GM12878 (cell line): ENCODE data around the gene MICB. TPM values are rescaled to one million over a fixed set of nuclear protein-coding genes. Genes with fewer than 3 reads are reported as not detected.

Source experiments
- ATAC-seq: fragments of 200-7000 bp; cut with Tn5 transposase; 3 replicates; pipeline ENCODE4 v1.9.1; 2020; ENCODE audit warnings: mild to moderate bottlenecking, moderate library complexity
- BruUV-seq: library from RNA; stranded (reverse); fragments of 400-500 nt; replicated peaks from 2 replicates; lab custom pipeline; 2021; lab: Mats Ljungman, UMichigan
- CTCF ChIA-PET: fragments of 300-600 bp; sonication (Branson Sonifier 250); formaldehyde crosslinking; extraction: SDS; loops from one replicate; lab custom pipeline; 2021; ENCODE audit warnings: inconsistent platforms; lab: Yijun Ruan, JAX
- POLR2A ChIA-PET: fragments of 350-600 bp; formaldehyde crosslinking; extraction: SDS; loops from one replicate; lab custom pipeline; 2021; ENCODE audit warnings: inconsistent platforms; lab: Charles Lee
- RAD21 ChIA-PET: fragments of 300-600 bp; sonication (Branson Sonifier 250); formaldehyde crosslinking; loops from one replicate; lab custom pipeline; 2023; ENCODE audit warnings: antibody characterized with exemption; ENCODE audit not compliant: unreplicated experiment; lab: Charles Lee
- SMC1A ChIA-PET: fragments of 300-600 bp; sonication (Branson Sonifier 250); formaldehyde crosslinking; loops from one replicate; lab custom pipeline; 2023; ENCODE audit not compliant: unreplicated experiment, uncharacterized antibody; lab: Charles Lee
- DNase-seq: peaks from one replicate; pipeline ENCODE4 v3.0.0-alpha.2; 2011; ENCODE audit warnings: low read depth, low spot score
- FAIRE-seq: peaks from 3 replicates; lab custom pipeline; 2011; peaks lifted over from hg19 to GRCh38; lab: Jason Lieb, UNC
- H2AFZ ChIP-seq: 2 replicates; pipeline ENCODE4 v1.6.0; 2011; ENCODE audit warnings: low read depth, low read length, control low read depth; ENCODE audit not compliant: control insufficient read depth
- H3K27ac ChIP-seq: 2 replicates; pipeline ENCODE4 v1.5.1; 2011; ENCODE audit warnings: control low read depth; ENCODE audit not compliant: control insufficient read depth, insufficient read depth
- H3K27me3 ChIP-seq, 2 experiments: replicated peaks in 1 of 2; 2 replicates each; pipeline versions ENCODE4 v1.6.0 to v1.6.1; 2011; ENCODE audit warnings: low read length in 1 of 2; ENCODE audit not compliant: control insufficient read depth in 2 of 2, insufficient read depth in 2 of 2
- H3K36me3 ChIP-seq, 2 experiments: 2 replicates each; pipeline ENCODE4 v1.5.1; 2011; ENCODE audit warnings: low read length in 1 of 2; ENCODE audit not compliant: control insufficient read depth in 2 of 2, insufficient read depth in 2 of 2
- H3K4me1 ChIP-seq: 2 replicates; pipeline ENCODE4 v1.6.1; 2011; ENCODE audit warnings: mild to moderate bottlenecking, low read length, moderate library complexity, mixed read lengths; ENCODE audit not compliant: control insufficient read depth, insufficient read depth
- H3K4me2 ChIP-seq: 2 replicates; pipeline ENCODE4 v1.6.0; 2011; ENCODE audit warnings: control low read depth; ENCODE audit not compliant: control insufficient read depth, insufficient read depth
- H3K4me3 ChIP-seq: fragments of 200-600 bp; sonication (generic); 2 replicates; pipeline ENCODE4 v1.5.1; 2016
- H3K79me2 ChIP-seq: 2 replicates; pipeline ENCODE4 v1.6.0; 2011; ENCODE audit warnings: low read length; ENCODE audit not compliant: control insufficient read depth, insufficient read depth
- H3K9ac ChIP-seq: 2 replicates; pipeline ENCODE4 v1.8.0; 2011; ENCODE audit warnings: low read length, control low read depth, mixed read lengths; ENCODE audit not compliant: control insufficient read depth, insufficient read depth
- H3K9me3 ChIP-seq: replicated peaks from 3 replicates; pipeline ENCODE4 v1.5.1; 2011; ENCODE audit warnings: mild to moderate bottlenecking, low read length; ENCODE audit not compliant: control insufficient read depth, insufficient read depth
- H4K20me1 ChIP-seq: 2 replicates; pipeline ENCODE4 v1.6.0; 2011; ENCODE audit not compliant: control insufficient read depth, insufficient read depth
- BACH1 ChIP-seq: fragments of 450-650 bp; IDR thresholded peaks from 2 replicates; pipeline ENCODE4 v1.6.1; 2017; ENCODE audit warnings: mild to moderate bottlenecking, borderline replicate concordance
- CHD2 ChIP-seq: IDR thresholded peaks from 2 replicates; pipeline ENCODE4 v1.6.1; 2011; ENCODE audit warnings: low read depth, low read length, improper control_type of control experiment, borderline replicate concordance
- EGR1 ChIP-seq, 2 experiments: IDR thresholded peaks; 1 replicate in 1 of 2; 2 replicates in 1 of 2; pipeline ENCODE4 v1.6.1; 2011 to 2012; ENCODE audit warnings: low read depth in 2 of 2, low read length in 2 of 2, borderline replicate concordance in 1 of 2, mild to moderate bottlenecking in 1 of 2, moderate library complexity in 1 of 2
- IKZF2 ChIP-seq, 2 experiments: fragments of 450-650 bp; IDR thresholded peaks; 2 replicates each; pipeline ENCODE4 v1.6.1; 2017; ENCODE audit warnings: mild to moderate bottlenecking in 2 of 2, moderate library complexity in 2 of 2
- POLR2A ChIP-seq: IDR thresholded peaks from 2 replicates; pipeline ENCODE4 v1.6.1; 2011; ENCODE audit warnings: low read depth, mild to moderate bottlenecking, low read length
- POLR2AphosphoS5 ChIP-seq: IDR thresholded peaks from 2 replicates; pipeline ENCODE4 v1.6.1; 2011; ENCODE audit warnings: mild to moderate bottlenecking, low read length, inconsistent platforms
- RAD51 ChIP-seq: fragments of 450-650 bp; IDR thresholded peaks from 2 replicates; pipeline ENCODE4 v1.6.1; 2016; ENCODE audit warnings: moderate library complexity, mild to moderate bottlenecking, inconsistent platforms
- RB1 ChIP-seq: fragments of 450-650 bp; formaldehyde crosslinking; IDR thresholded peaks from 2 replicates; pipeline ENCODE4 v1.6.1; 2017; ENCODE audit warnings: mild to moderate bottlenecking, borderline replicate concordance
- SKIL ChIP-seq: fragments of 450-650 bp; IDR thresholded peaks from 2 replicates; pipeline ENCODE4 v1.6.1; 2017; ENCODE audit warnings: mild to moderate bottlenecking, low read depth, inconsistent platforms; ENCODE audit not compliant: poor library complexity, severe bottlenecking
- STAT3 ChIP-seq: IDR thresholded peaks from 2 replicates; pipeline ENCODE4 v1.6.1; 2011; ENCODE audit warnings: low read depth, low read length, improper control_type of control experiment
- SUPT20H ChIP-seq: IDR thresholded peaks from 2 replicates; pipeline ENCODE4 v1.6.1; 2011; ENCODE audit warnings: low read depth, mild to moderate bottlenecking, low read length, moderate library complexity, borderline replicate concordance; ENCODE audit not compliant: control insufficient read depth
- TCF3 ChIP-seq: IDR thresholded peaks from 2 replicates; pipeline ENCODE4 v1.6.1; 2012; ENCODE audit warnings: low read depth, mild to moderate bottlenecking, low read length, borderline replicate concordance; ENCODE audit not compliant: insufficient read depth
- ZNF207 ChIP-seq: fragments of 450-650 bp; IDR thresholded peaks from 2 replicates; pipeline ENCODE4 v1.6.1; 2014; ENCODE audit warnings: antibody characterized with exemption, mild to moderate bottlenecking, borderline replicate concordance
- ZZZ3 ChIP-seq: IDR thresholded peaks from 2 replicates; pipeline ENCODE4 v1.6.1; 2011; ENCODE audit warnings: low read depth; ENCODE audit not compliant: control insufficient read depth, insufficient read length
- whole genome bisulfite sequencing: methylation state at CpG from one replicate; pipeline ENCODE4 v1.1.6; 2016; ENCODE audit warnings: low lambda C conversion rate; ENCODE audit not compliant: insufficient replicate concordance, insufficient coverage; ENCODE audit errors: missing lambda C conversion rate; 5-methylcytosine and 5-hydroxymethylcytosine counted together
- in situ Hi-C: fragments of 300-500 bp; cut with MboI; formaldehyde crosslinking; loops from 9 replicates; pipeline ENCODE4 v1.14.3; 2018; ENCODE audit warnings: mixed read lengths
- intact Hi-C: fragments of 100-400 bp; cut with micrococcal nuclease; formaldehyde crosslinking; loops from one replicate; pipeline ENCODE4 v1.14.2; 2022; ENCODE audit not compliant: unreplicated experiment
- polyA plus RNA-seq, 11 experiments: library from polyadenylated mRNA; depleted of rRNA in 4 of 11; unstranded in 6 of 11; stranded (reverse) in 5 of 11; fragments of >200 nt; fragmentation: Nextera tagmentation in 4 of 11; fragmentation: Illumina TruSeq in 1 of 11; extraction: Ambion mirVana in 4 of 11; extraction: Trizol in 1 of 11; gene quantifications; 1 replicate in 1 of 11; 2 replicates in 10 of 11; pipeline versions ENCODE4 v1.2.1 to v1.2.3, GENCODE V29; 2011 to 2016; ENCODE audit warnings: inconsistent platforms in 2 of 11, missing spikeins in 2 of 11, low read depth in 1 of 11
- total RNA-seq, 4 experiments: library from RNA; depleted of rRNA in 3 of 4; stranded (reverse); fragments of >200 nt in 3 of 4; fragmentation: Illumina TruSeq in 1 of 4; extraction: Trizol in 1 of 4; gene quantifications; 2 replicates each; pipeline versions ENCODE4 v1.2.1 to v1.2.3, GENCODE V29; 2013 to 2021
- TF ChIP-seq, protein P1 (sequence below): fragments of 450-650 bp; formaldehyde crosslinking; IDR thresholded peaks from 2 replicates; pipeline ENCODE4 v1.4.0; 2022; ENCODE audit warnings: mild to moderate bottlenecking, moderate library complexity
- TF ChIP-seq, protein P2 (sequence below): IDR thresholded peaks from 2 replicates; pipeline ENCODE4 v1.6.1; 2012; ENCODE audit warnings: low read depth, low read length, improper control_type of control experiment

MICB gene
- total and polyA plus RNA-seq, 10 of the 15 experiments (the other 5 are each of a cell fraction or from before 2014, with no cell fraction given): 9.0 to 37.1 (median 17.8) TPM

GRCh38 chr6:31465185-31465536 lies 32.8 kb upstream of the MICB start (continued):
- TF ChIP-seq, protein P1, sequence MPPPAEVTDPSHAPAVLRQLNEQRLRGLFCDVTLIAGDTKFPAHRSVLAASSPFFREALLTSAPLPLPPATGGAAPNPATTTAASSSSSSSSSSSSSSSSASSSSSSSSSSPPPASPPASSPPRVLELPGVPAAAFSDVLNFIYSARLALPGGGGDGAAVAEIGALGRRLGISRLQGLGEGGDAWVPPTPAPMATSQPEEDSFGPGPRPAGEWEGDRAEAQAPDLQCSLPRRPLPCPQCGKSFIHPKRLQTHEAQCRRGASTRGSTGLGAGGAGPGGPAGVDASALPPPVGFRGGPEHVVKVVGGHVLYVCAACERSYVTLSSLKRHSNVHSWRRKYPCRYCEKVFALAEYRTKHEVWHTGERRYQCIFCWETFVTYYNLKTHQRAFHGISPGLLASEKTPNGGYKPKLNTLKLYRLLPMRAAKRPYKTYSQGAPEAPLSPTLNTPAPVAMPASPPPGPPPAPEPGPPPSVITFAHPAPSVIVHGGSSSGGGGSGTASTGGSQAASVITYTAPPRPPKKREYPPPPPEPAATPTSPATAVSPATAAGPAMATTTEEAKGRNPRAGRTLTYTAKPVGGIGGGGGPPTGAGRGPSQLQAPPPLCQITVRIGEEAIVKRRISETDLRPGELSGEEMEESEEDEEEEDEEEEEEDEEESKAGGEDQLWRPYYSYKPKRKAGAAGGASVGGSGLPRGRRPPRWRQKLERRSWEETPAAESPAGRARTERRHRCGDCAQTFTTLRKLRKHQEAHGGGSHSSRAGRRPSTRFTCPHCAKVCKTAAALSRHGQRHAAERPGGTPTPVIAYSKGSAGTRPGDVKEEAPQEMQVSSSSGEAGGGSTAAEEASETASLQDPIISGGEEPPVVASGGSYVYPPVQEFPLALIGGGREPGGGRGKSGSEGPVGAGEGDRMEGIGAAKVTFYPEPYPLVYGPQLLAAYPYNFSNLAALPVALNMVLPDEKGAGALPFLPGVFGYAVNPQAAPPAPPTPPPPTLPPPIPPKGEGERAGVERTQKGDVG (CRISPR knock-in tag): no peak
- TF ChIP-seq RB1: no peak
- TF ChIP-seq RAD51: no peak
- TF ChIP-seq STAT3: no peak
- TF ChIP-seq TCF3: no peak
- no peak for TF ChIP-seq BACH1
- TF ChIP-seq, protein P2, sequence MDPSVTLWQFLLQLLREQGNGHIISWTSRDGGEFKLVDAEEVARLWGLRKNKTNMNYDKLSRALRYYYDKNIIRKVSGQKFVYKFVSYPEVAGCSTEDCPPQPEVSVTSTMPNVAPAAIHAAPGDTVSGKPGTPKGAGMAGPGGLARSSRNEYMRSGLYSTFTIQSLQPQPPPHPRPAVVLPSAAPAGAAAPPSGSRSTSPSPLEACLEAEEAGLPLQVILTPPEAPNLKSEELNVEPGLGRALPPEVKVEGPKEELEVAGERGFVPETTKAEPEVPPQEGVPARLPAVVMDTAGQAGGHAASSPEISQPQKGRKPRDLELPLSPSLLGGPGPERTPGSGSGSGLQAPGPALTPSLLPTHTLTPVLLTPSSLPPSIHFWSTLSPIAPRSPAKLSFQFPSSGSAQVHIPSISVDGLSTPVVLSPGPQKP: no peak
- TF ChIP-seq, all 136 proteins: peak for 2

DNA sequence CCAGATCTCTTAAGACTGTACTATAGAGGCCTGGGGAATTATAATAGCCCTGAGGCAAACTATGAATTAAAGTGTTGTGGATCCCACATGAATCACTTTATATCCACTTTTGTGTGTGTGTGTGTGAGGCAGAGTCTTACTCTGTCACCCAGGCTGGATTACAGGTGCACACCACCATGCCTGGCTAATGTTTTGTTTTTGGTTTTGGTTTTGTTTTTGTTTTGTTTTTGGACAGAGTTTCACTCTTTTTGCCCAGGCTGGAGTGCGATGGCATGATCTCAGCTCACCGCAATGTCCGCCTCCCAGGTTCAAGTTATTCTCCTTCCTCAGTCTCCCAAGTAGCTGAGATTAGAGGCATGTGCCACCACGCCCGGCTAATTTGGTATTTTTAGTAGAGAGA lies 32.2 kb upstream of the MICB start:
- ATAC-seq: peak; percentile 4; the same call in 1 of the 3 replicates
- no peaks in the 10 kb centered on the region for H3K9me3 ChIP-seq
- H2AFZ ChIP-seq: no peak overlapping the region
- RAD21 ChIA-PET: no interaction called here
- no peak overlapping the region for H3K4me3 ChIP-seq
- no peak overlapping the region for H3K9ac ChIP-seq
- H3K4me1 ChIP-seq: peaks cover 11% of the 10 kb centered on the region
- in situ Hi-C loops (no loop called here), intact Hi-C loops (no loop called here)
- peaks cover 44% of the 10 kb centered on the region for H3K79me2 ChIP-seq
- POLR2A ChIA-PET: interaction anchor here (0.6 kb wide), 1 partner anchor 65 kb away, joined by 3 read pairs; no protein-coding TSS in a partner anchor
- WGBS: 61% methylated on average over 5 of the region's 5 CpGs
- no peaks in the 10 kb centered on the region for H3K27me3 ChIP-seq
- H4K20me1 ChIP-seq: peaks cover 6% of the 10 kb centered on the region
- DNase-seq: no peak
- no TSS peak for BruUV-seq
- H3K27ac ChIP-seq: no peak overlapping the region
- FAIRE-seq: no peak
- SMC1A ChIA-PET: no interaction called here
- peaks cover 0 to 5% of the 10 kb centered on the region in 2 experiments; a peak in 3 of 4 replicates for H3K36me3 ChIP-seq
- CTCF ChIA-PET: interaction anchor here (1.6 kb wide), 1 partner anchor 23 kb away, joined by 3 read pairs; no protein-coding TSS in a partner anchor
- H3K4me2 ChIP-seq: peak overlapping the region; percentile 98
- no peak for TF ChIP-seq ZNF207
- TF ChIP-seq IKZF2 (IDR thresholded peaks at IDR 0.05): no peak
- no peak for TF ChIP-seq ZZZ3
- no peak for TF ChIP-seq SUPT20H
- TF ChIP-seq POLR2A: no peak
- no peak for TF ChIP-seq SKIL
- TF ChIP-seq POLR2AphosphoS5: no peak
- TF ChIP-seq CHD2: no peak
- no peak for TF ChIP-seq EGR1 (IDR thresholded peaks at IDR 0.05; ENCODE audit: borderline replicate concordance in 1 of 2, low read depth in 2 of 2, low read length in 2 of 2)
